Vagina (tissue), 2 donors: ENCODE results near the gene AP1AR. TPM values are rescaled to one million over a fixed set of nuclear protein-coding genes. Genes with fewer than 3 reads are reported as not detected.

Experiments
- DNase-seq, 2 donors: peaks; one replicate each; pipeline ENCODE4 v3.0.0-alpha.2; 2017; ENCODE audit errors: extremely low spot score in 2 of 2
- H3K27ac ChIP-seq: fragments of 200-600 bp; sonication (generic); one replicate; pipeline ENCODE4 v1.5.1; 2019
- H3K27me3 ChIP-seq: fragments of 200-600 bp; sonication (generic); one replicate; pipeline ENCODE4 v1.5.1; 2019
- H3K36me3 ChIP-seq, 2 donors: fragments of 200-600 bp; sonication (generic); one replicate each; pipeline ENCODE4 v1.5.1; 2017 to 2019
- H3K4me1 ChIP-seq: fragments of 200-600 bp; sonication (generic); one replicate; pipeline ENCODE4 v1.5.1; 2019
- H3K4me3 ChIP-seq, 2 donors: fragments of 200-600 bp; sonication (generic); 1 replicate in 1 of 2; 2 replicates in 1 of 2; pipeline ENCODE4 v1.5.1; 2016 to 2019
- H3K9me3 ChIP-seq: fragments of 200-600 bp; sonication (generic); one replicate; pipeline ENCODE4 v1.5.1; 2019
- POLR2A ChIP-seq, 2 donors: fragments of 450-650 bp; IDR thresholded peaks; one replicate each; pipeline ENCODE4 v1.6.1; 2017; ENCODE audit warnings: antibody characterized with exemption in 2 of 2, mild to moderate bottlenecking in 2 of 2, moderate library complexity in 2 of 2
- POLR2AphosphoS5 ChIP-seq, 2 donors: sonication (generic); formaldehyde crosslinking; IDR thresholded peaks; one replicate each; pipeline ENCODE4 v1.9.0; 2017; ENCODE audit warnings: antibody characterized with exemption in 2 of 2, mild to moderate bottlenecking in 2 of 2, low read depth in 1 of 2; ENCODE audit not compliant: insufficient read depth in 1 of 2
- intact Hi-C: fragments of 100-400 bp; cut with DNase I; formaldehyde crosslinking; loops from one replicate; pipeline ENCODE4 v1.15.1; 2023
- total RNA-seq: library from RNA; depleted of rRNA; stranded (reverse); fragments of >200 nt; gene quantifications from one replicate; pipeline ENCODE4 v1.2.3, GENCODE V29; 2016
- TF ChIP-seq, protein P1 (sequence below), 3 experiments: fragments of 450-650 bp in 2 of 3; fragments of 200-600 bp in 1 of 3; sonication (generic) in 1 of 3; IDR thresholded peaks; one replicate each; pipeline ENCODE4 v1.5.1; 2017 to 2019; ENCODE audit warnings: antibody characterized with exemption in 3 of 3, mild to moderate bottlenecking in 2 of 3, moderate library complexity in 2 of 3

Gene AP1AR
- total RNA-seq, 1 donor from 2014 or later, result 28.2 TPM

DNA sequence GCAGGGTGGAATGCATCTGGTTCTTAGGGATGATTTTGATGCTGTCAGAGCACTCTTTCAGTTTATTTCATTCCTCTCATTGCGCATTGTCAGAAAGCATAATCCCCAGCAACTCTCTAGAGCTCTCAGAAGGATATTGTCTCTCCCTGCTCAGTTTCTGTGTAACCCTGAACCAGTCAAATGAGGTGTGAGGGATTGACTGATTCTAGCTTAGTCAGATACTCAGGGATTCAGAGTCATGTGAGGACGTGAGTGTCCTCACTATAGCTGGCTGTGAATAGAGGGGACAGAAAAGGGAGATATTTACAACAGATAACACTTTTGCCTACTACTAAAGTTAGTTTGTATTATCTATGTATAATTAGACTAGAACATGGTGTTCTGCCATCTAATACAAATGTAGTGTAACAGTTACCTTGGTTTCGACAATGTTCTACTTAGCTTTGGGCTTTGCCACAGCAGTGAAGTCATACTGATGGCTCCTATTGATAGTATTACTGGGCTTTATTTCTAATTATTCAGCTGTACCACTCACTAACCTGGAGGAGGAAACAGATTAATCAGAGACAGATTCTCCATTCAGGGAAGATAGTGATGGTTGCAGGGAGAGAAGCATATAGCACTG lies 19.5 kb downstream of the AP1AR start:
- H3K36me3 ChIP-seq, result no peaks in the 10 kb centered on the region
- H3K27me3 ChIP-seq, result no peaks in the 10 kb centered on the region
- intact Hi-C loops, result no loop called here
- no peak overlapping the region for H3K4me3 ChIP-seq
- TF ChIP-seq, protein P1, sequence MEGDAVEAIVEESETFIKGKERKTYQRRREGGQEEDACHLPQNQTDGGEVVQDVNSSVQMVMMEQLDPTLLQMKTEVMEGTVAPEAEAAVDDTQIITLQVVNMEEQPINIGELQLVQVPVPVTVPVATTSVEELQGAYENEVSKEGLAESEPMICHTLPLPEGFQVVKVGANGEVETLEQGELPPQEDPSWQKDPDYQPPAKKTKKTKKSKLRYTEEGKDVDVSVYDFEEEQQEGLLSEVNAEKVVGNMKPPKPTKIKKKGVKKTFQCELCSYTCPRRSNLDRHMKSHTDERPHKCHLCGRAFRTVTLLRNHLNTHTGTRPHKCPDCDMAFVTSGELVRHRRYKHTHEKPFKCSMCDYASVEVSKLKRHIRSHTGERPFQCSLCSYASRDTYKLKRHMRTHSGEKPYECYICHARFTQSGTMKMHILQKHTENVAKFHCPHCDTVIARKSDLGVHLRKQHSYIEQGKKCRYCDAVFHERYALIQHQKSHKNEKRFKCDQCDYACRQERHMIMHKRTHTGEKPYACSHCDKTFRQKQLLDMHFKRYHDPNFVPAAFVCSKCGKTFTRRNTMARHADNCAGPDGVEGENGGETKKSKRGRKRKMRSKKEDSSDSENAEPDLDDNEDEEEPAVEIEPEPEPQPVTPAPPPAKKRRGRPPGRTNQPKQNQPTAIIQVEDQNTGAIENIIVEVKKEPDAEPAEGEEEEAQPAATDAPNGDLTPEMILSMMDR (IDR thresholded peaks at IDR 0.05), result no peak
- TF ChIP-seq POLR2A (IDR thresholded peaks at IDR 0.05), result no peak
- no peak for TF ChIP-seq POLR2AphosphoS5 (IDR thresholded peaks at IDR 0.05; ENCODE audit: insufficient read depth in 1 of 2, low read depth in 1 of 2)
- no peaks in the 10 kb centered on the region for H3K4me1 ChIP-seq
- no peak overlapping the region for H3K27ac ChIP-seq
- DNase-seq, result no peak
- H3K9me3 ChIP-seq, result no peaks in the 10 kb centered on the region

DNA sequence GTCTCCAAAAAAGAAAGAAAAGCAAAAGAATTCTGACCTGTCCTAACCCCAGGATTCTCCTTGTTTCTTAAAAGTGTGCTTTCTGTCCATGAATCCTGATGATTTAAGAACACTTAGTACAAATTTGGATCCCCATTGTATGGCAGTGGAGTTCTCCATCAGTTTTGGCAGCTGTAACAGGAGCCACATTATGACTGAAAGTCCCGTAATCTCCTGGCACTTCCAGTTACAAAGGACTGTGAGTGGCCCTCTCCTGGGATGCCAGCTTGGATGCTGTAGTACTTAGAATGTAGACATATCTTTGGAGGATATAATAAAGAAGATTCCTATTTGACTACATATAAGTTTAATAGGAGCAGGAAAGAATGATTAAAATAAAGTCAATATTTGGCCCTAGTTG lies 20.6 kb downstream of the AP1AR start:
- no peak overlapping the region for H3K27ac ChIP-seq
- no peaks in the 10 kb centered on the region for H3K36me3 ChIP-seq
- no peak overlapping the region for H3K4me3 ChIP-seq
- intact Hi-C loops, result no loop called here
- no peaks in the 10 kb centered on the region for H3K4me1 ChIP-seq
- H3K27me3 ChIP-seq, result no peaks in the 10 kb centered on the region
- no peak for DNase-seq
- TF ChIP-seq POLR2A (IDR thresholded peaks at IDR 0.05) (no peak), POLR2AphosphoS5 (IDR thresholded peaks at IDR 0.05; ENCODE audit: insufficient read depth in 1 of 2, low read depth in 1 of 2) (no peak)
- TF ChIP-seq, protein P1 (IDR thresholded peaks at IDR 0.05), result no peak
- H3K9me3 ChIP-seq, result no peaks in the 10 kb centered on the region

DNA sequence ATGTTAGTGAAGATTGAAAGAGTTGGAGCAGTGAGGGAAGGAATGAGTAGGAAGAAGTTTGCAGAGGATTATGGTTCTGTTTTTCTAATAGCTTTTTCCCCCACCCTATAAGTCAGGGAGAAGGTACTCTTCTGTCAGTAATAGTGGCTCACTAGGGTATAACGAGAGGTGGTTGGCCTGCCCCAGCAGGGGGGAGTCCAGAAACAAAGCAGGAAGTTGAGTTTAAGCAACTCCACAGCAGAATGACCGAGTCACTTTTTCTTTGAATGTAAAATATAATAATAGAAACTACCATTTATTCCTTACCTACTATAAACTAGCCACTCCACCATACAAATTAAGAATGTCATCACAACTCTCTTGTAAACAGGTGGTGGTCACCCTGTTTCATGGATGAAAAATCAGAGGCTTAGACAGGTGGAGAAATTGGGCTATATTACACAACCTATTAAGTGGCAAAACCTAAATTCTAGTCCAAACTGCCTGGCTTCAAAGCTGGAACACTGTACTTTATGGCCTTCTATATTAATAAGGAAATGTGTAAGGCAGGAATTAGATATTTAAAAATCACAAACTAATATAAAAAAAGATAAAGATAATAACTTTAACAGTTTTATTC lies 21.9 kb downstream of the AP1AR start:
- Histone ChIP-seq H3K9me3 (no peaks in the 10 kb centered on the region), H3K27me3 (no peaks in the 10 kb centered on the region), H3K36me3 (no peaks in the 10 kb centered on the region), H3K4me3 (no peak overlapping the region), H3K27ac (no peak overlapping the region), H3K4me1 (no peaks in the 10 kb centered on the region)
- DNase-seq, result no peak
- intact Hi-C loops, result no loop called here
- TF ChIP-seq POLR2AphosphoS5 (IDR thresholded peaks at IDR 0.05; ENCODE audit: insufficient read depth in 1 of 2, low read depth in 1 of 2), result no peak
- TF ChIP-seq, protein P1 (IDR thresholded peaks at IDR 0.05), result no peak
- TF ChIP-seq POLR2A (IDR thresholded peaks at IDR 0.05), result no peak

DNA sequence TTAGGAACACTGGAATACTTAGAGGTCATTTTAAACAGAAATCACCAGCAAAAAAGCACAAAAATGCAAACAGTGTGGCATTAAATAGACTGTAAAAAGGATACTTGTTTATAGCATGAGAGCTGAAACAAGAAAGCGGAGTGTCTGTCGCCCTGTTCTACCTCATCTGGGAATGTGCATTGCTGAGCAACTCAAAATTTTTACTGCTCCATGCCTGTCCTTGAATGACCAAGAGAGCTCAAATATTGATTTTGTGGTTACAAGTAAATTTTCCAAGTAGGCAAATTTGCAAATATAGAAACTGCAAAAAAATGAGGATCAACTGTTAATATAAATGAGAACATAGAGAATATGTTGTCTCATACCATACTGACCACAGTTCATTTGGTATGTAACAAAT lies 25.5 kb downstream of the AP1AR start:
- no peaks in the 10 kb centered on the region for H3K36me3 ChIP-seq
- H3K4me1 ChIP-seq, result no peaks in the 10 kb centered on the region
- TF ChIP-seq POLR2AphosphoS5 (IDR thresholded peaks at IDR 0.05; ENCODE audit: insufficient read depth in 1 of 2, low read depth in 1 of 2) (no peak), POLR2A (IDR thresholded peaks at IDR 0.05) (no peak)
- TF ChIP-seq, protein P1 (IDR thresholded peaks at IDR 0.05), result no peak
- H3K27ac ChIP-seq, result no peak overlapping the region
- no peak for DNase-seq
- H3K4me3 ChIP-seq, result no peak overlapping the region
- H3K9me3 ChIP-seq, result no peaks in the 10 kb centered on the region
- intact Hi-C loops, result no loop called here
- H3K27me3 ChIP-seq, result no peaks in the 10 kb centered on the region

DNA sequence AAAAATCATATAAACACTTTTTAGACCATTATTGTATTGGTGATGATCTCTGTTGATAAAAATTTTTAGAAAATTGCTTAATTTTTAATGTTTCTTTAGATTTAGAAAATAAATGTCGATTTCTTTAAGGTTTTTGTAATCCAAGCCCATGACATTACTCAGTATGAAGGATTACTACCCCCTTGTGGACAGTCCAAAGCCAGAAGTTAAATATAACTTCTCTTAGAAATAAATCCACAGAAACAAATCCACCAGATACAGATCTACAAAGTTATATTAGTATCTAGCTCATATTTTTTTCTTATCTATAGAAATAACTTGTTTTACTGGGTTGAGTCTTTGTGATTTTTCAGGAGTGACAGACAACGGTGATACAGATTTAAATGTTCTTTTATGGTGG lies 35.2 kb downstream of the AP1AR start:
- Histone ChIP-seq H3K9me3 (no peaks in the 10 kb centered on the region), H3K36me3 (peaks cover 0 to 17% of the 10 kb centered on the region in 2 donors), H3K27ac (no peak overlapping the region), H3K27me3 (no peaks in the 10 kb centered on the region), H3K4me1 (no peaks in the 10 kb centered on the region), H3K4me3 (no peak overlapping the region)
- no peak for DNase-seq
- TF ChIP-seq POLR2AphosphoS5 (IDR thresholded peaks at IDR 0.05; ENCODE audit: insufficient read depth in 1 of 2, low read depth in 1 of 2) (no peak), POLR2A (IDR thresholded peaks at IDR 0.05) (no peak)
- TF ChIP-seq, protein P1 (IDR thresholded peaks at IDR 0.05), result peak in 1 of 3 experiments; percentile 10
- intact Hi-C loops, result no loop called here
